HepG2 (cell line): ENCODE measurements around the gene PIK3CB. TPM values are rescaled to one million over a fixed set of nuclear protein-coding genes. Genes with fewer than 3 reads are reported as not detected.
"Not testable (repeated sequence)": the region's sequence is repeated elsewhere in the genome, so short reads cannot be mapped to it uniquely, and the experiment has no call there.

Source experiments
- ATAC-seq: fragments of 200-7000 bp; cut with Tn5 transposase; 3 replicates; pipeline ENCODE4 v1.9.1; 2020; ENCODE audit warnings: mild to moderate bottlenecking, moderate library complexity
- BruUV-seq: library from RNA; stranded (reverse); fragments of 400-500 nt; replicated peaks from 2 replicates; lab custom pipeline; 2021; lab: Mats Ljungman, UMichigan
- CTCF ChIA-PET: fragments of 300-600 bp; formaldehyde crosslinking; extraction: SDS; loops from one replicate; lab custom pipeline; 2021; ENCODE audit warnings: low total read pairs, inconsistent platforms, low intra/inter-chr PET ratio; lab: Yijun Ruan, JAX
- POLR2A ChIA-PET: fragments of 350-600 bp; sonication (Branson Sonifier 250); formaldehyde crosslinking; loops from one replicate; lab custom pipeline; 2020; ENCODE audit warnings: antibody characterized with exemption, inconsistent platforms; lab: Yijun Ruan, JAX
- DNase-seq: peaks from one replicate; pipeline ENCODE4 v3.0.0-alpha.2; 2015; ENCODE audit warnings: low spot score
- FAIRE-seq: peaks from 3 replicates; lab custom pipeline; 2011; peaks lifted over from hg19 to GRCh38; lab: Jason Lieb, UNC
- H2AFZ ChIP-seq: one replicate; pipeline ENCODE4 v1.6.1; 2011; ENCODE audit warnings: low read length, inconsistent platforms
- H3K27ac ChIP-seq: fragments of 300-600 bp; 3 replicates; pipeline ENCODE4 v1.8.0; 2011; ENCODE audit warnings: mixed run types, mild to moderate bottlenecking, mixed read lengths, low read length, inconsistent platforms; ENCODE audit not compliant: insufficient read depth; ENCODE audit errors: extremely low read length
- H3K27me3 ChIP-seq, 2 experiments: fragments of 200-600 bp in 1 of 2; 2 replicates in 1 of 2; 3 replicates in 1 of 2; pipeline versions ENCODE4 v1.6.0 to v1.8.0; 2011; ENCODE audit warnings: low read length in 2 of 2, mild to moderate bottlenecking in 2 of 2, moderate library complexity in 2 of 2, inconsistent platforms in 1 of 2; ENCODE audit not compliant: insufficient read depth in 2 of 2, control insufficient read depth in 1 of 2
- H3K36me3 ChIP-seq, 2 experiments: fragments of 200-600 bp in 1 of 2; replicated peaks in 1 of 2; 2 replicates in 1 of 2; 3 replicates in 1 of 2; pipeline versions ENCODE4 v1.5.1 to v1.8.0; 2011; ENCODE audit warnings: low read length in 2 of 2, inconsistent platforms in 1 of 2; ENCODE audit not compliant: insufficient read depth in 2 of 2, control insufficient read depth in 1 of 2
- H3K4me1 ChIP-seq: 2 replicates; pipeline ENCODE4 v1.5.1; 2012; ENCODE audit warnings: low read length, inconsistent platforms; ENCODE audit not compliant: insufficient read depth
- H3K4me2 ChIP-seq: 2 replicates; pipeline ENCODE4 v1.6.0; 2011; ENCODE audit warnings: low read depth, low read length, inconsistent platforms
- H3K4me3 ChIP-seq, 3 experiments: fragments of 200-600 bp in 1 of 3; sonication (generic), shearing (Covaris generic) in 1 of 3; replicated peaks in 1 of 3; 2 replicates each; pipeline ENCODE4 v1.5.1; 2011 to 2016; ENCODE audit warnings: low read length in 3 of 3, inconsistent platforms in 2 of 3, low read depth in 2 of 3, mild to moderate bottlenecking in 2 of 3, control low read depth in 1 of 3, mixed read lengths in 1 of 3; ENCODE audit not compliant: insufficient read depth in 1 of 3
- H3K79me2 ChIP-seq: one replicate; pipeline ENCODE4 v1.6.1; 2011; ENCODE audit warnings: low read length, inconsistent platforms; ENCODE audit not compliant: insufficient read depth
- H3K9ac ChIP-seq: 2 replicates; pipeline ENCODE4 v1.6.0; 2011; ENCODE audit warnings: mild to moderate bottlenecking, low read depth, low read length, inconsistent platforms; ENCODE audit not compliant: insufficient read depth
- H3K9me3 ChIP-seq: 2 replicates; pipeline ENCODE4 v1.5.1; 2012; ENCODE audit warnings: mild to moderate bottlenecking, low read length
- H4K20me1 ChIP-seq: 2 replicates; pipeline ENCODE4 v1.6.0; 2011; ENCODE audit warnings: inconsistent platforms, mild to moderate bottlenecking, low read length, moderate library complexity; ENCODE audit not compliant: insufficient read depth
- ESRRA ChIP-seq: sonication (generic); formaldehyde crosslinking; IDR thresholded peaks from 2 replicates; pipeline ENCODE4 v1.5.1; 2020; ENCODE audit warnings: mild to moderate bottlenecking, low read depth, missing genetic modification reagents
- EZH2 ChIP-seq: conservative IDR thresholded peaks from 2 replicates; pipeline ENCODE4 v1.6.1; 2012; ENCODE audit warnings: mild to moderate bottlenecking, low read depth, low read length, moderate library complexity
- KAT7 ChIP-seq: IDR thresholded peaks from 2 replicates; pipeline ENCODE4 v1.6.1; 2018; ENCODE audit warnings: borderline replicate concordance, missing compliant biosample characterization
- KDM3A ChIP-seq: IDR thresholded peaks from 2 replicates; pipeline ENCODE4 v1.6.1; 2018; ENCODE audit warnings: low read depth, missing compliant biosample characterization
- MLLT10 ChIP-seq: sonication (generic); formaldehyde crosslinking; IDR thresholded peaks from 2 replicates; pipeline ENCODE4 v1.4.0; 2020; ENCODE audit warnings: missing genetic modification reagents
- RARA ChIP-seq: IDR thresholded peaks from 2 replicates; pipeline ENCODE4 v1.6.1; 2016; ENCODE audit warnings: missing genetic modification reagents, missing compliant biosample characterization
- SKIL ChIP-seq: sonication (generic); formaldehyde crosslinking; IDR thresholded peaks from 2 replicates; pipeline ENCODE4 v1.8.0; 2022; ENCODE audit warnings: missing genetic modification reagents, mild to moderate bottlenecking, moderate library complexity, borderline replicate concordance
- ZNF121 ChIP-seq: sonication (generic); formaldehyde crosslinking; IDR thresholded peaks from 2 replicates; pipeline ENCODE4 v1.5.0; 2020; ENCODE audit warnings: mild to moderate bottlenecking, missing genetic modification reagents
- ZNF234 ChIP-seq: sonication (generic); formaldehyde crosslinking; conservative IDR thresholded peaks from 2 replicates; pipeline ENCODE4 v1.5.1; 2020; ENCODE audit warnings: mild to moderate bottlenecking, missing genetic modification reagents
- ZNF331 ChIP-seq: sonication (generic); formaldehyde crosslinking; IDR thresholded peaks from 2 replicates; pipeline ENCODE4 v1.4.0; 2020; ENCODE audit warnings: missing genetic modification reagents
- ZNF766 ChIP-seq: sonication (generic); formaldehyde crosslinking; IDR thresholded peaks from 2 replicates; pipeline ENCODE4 v1.5.0; 2020; ENCODE audit warnings: missing genetic modification reagents, borderline replicate concordance
- WGBS: methylation state at CpG from one replicate; pipeline ENCODE4 v1.1.6; 2017; ENCODE audit warnings: low lambda C conversion rate; 5-methylcytosine and 5-hydroxymethylcytosine counted together
- in situ Hi-C: cut with HindIII; loops from 2 replicates; pipeline ENCODE4 v1.10.0; 2017; ENCODE audit warnings: low pct_unique_long_range_greater_than_20kb; ENCODE audit not compliant: extremely low pct_ligation_motif_present
- intact Hi-C: fragments of 100-400 bp; cut with micrococcal nuclease; formaldehyde crosslinking; loops from one replicate; pipeline ENCODE4 v1.10.0; 2022; ENCODE audit not compliant: unreplicated experiment
- polyA plus RNA-seq, 8 experiments: library from polyadenylated mRNA; depleted of rRNA in 3 of 8; stranded (reverse) in 7 of 8; unstranded in 1 of 8; fragments of >200 nt; fragmentation: Illumina TruSeq in 4 of 8; extraction: Trizol in 4 of 8; gene quantifications; 2 replicates each; pipeline versions ENCODE4 v1.2.1 to v1.2.3, GENCODE V29; 2011 to 2016; ENCODE audit warnings: low read depth in 4 of 8, missing spikeins in 1 of 8, mixed read lengths in 1 of 8; ENCODE audit not compliant: insufficient read depth in 1 of 8
- total RNA-seq, 5 experiments: library from RNA; depleted of rRNA; stranded (reverse); fragments of >200 nt; fragmentation: Illumina TruSeq; extraction: Trizol; gene quantifications; 2 replicates each; pipeline ENCODE4 v1.2.3, GENCODE V29; 2016; ENCODE audit warnings: low read depth in 1 of 5

The PIK3CB gene
- total and polyA plus RNA-seq, 2 of the 13 experiments (the other 11 are each of a cell fraction or from before 2014, with no cell fraction given) = 6.6 to 18.7 TPM

GRCh38 chr3:138802223-138802622 lies 32.5 kb downstream of the PIK3CB start:
- H3K79me2 ChIP-seq = peaks cover 78% of the 10 kb centered on the region
- peaks cover 17% of the 10 kb centered on the region for H4K20me1 ChIP-seq
- H3K4me2 ChIP-seq, H3K36me3 ChIP-seq, ATAC-seq, H3K4me3 ChIP-seq, H2AFZ ChIP-seq, intact Hi-C loops, BruUV-seq, FAIRE-seq, CTCF ChIA-PET, H3K27me3 ChIP-seq, POLR2A ChIA-PET, DNase-seq, H3K9ac ChIP-seq, H3K9me3 ChIP-seq, in situ Hi-C loops: not testable (repeated sequence)
- H3K4me1 ChIP-seq = peaks cover 35% of the 10 kb centered on the region
- 97% methylated on average over 6 of the region's 6 CpGs for WGBS
- H3K27ac ChIP-seq = peak overlapping the region; percentile 29

- H3K4me3 ChIP-seq = no peak overlapping the region
- 84% methylated on average over 3 of the region's 3 CpGs for WGBS
- H3K4me1 ChIP-seq = peaks cover 36% of the 10 kb centered on the region
- in situ Hi-C loops (no loop called here), intact Hi-C loops (no loop called here)
- FAIRE-seq (no peak), DNase-seq (no peak), ATAC-seq (no peak)
- H3K79me2 ChIP-seq = peaks cover 78% of the 10 kb centered on the region
- POLR2A ChIA-PET = no interaction called here
- H2AFZ ChIP-seq = no peak overlapping the region
- H3K9me3 ChIP-seq = no peaks in the 10 kb centered on the region
- H3K27me3 ChIP-seq = no peaks in the 10 kb centered on the region
- no peak overlapping the region for H3K27ac ChIP-seq
- H3K9ac ChIP-seq = no peak overlapping the region
- TF ChIP-seq EZH2 (no peak), ZNF766 (no peak), ZNF234 (CRISPR knock-in tag) (no peak), KAT7 (CRISPR knock-in tag) (no peak), MLLT10 (CRISPR knock-in tag) (no peak), ZNF121 (CRISPR knock-in tag) (peak; percentile 90), RARA (CRISPR knock-in tag) (peak; percentile 47; the same call in 1 of the 2 replicates), ESRRA (no peak), SKIL (CRISPR knock-in tag) (no peak), ZNF331 (no peak), KDM3A (CRISPR knock-in tag) (no peak)
- H3K36me3 ChIP-seq = no peaks in the 10 kb centered on the region; a peak in 1 of 5 replicates
- BruUV-seq = no TSS peak
- no peak overlapping the region for H3K4me2 ChIP-seq
- CTCF ChIA-PET = no interaction called here
- peaks cover 17% of the 10 kb centered on the region for H4K20me1 ChIP-seq
These were observed 32.9 kb downstream of the PIK3CB start for GRCh38 chr3:138801792-138802191.
